Hepatocyte (in vitro differentiated cells): ENCODE results near the gene STXBP1.

Experiments
- CTCF ChIP-seq: fragments of 200-600 bp; sonication (generic); IDR thresholded peaks from 2 replicates; pipeline ENCODE4 v1.5.1; 2016; ENCODE audit warnings: antibody characterized with exemption, mild to moderate bottlenecking; ENCODE audit not compliant: poor library complexity
- EZH2 ChIP-seq: fragments of 200-600 bp; sonication (generic); IDR thresholded peaks from 2 replicates; pipeline ENCODE4 v1.6.1; 2016; ENCODE audit warnings: antibody characterized with exemption, mild to moderate bottlenecking, borderline replicate concordance

GRCh38 chr9:127571971-127572370, 40.1 kb upstream of the STXBP1 start:
- TF ChIP-seq CTCF (no peak), EZH2 (no peak)
